Stimulated activated CD8-positive, alpha-beta memory T cell treated with anti-CD3 and anti-CD28 coated beads, Interleukin-4, amount 100 ng/mL, for 48 hours (primary cell): ENCODE data around the gene WNT5B.
A peak's percentile ranks its signal among the peaks of the same experiment; 100 is the strongest.

ENCODE experiments used
- DNase-seq: peaks from one replicate; pipeline ENCODE4 v3.0.0-alpha.2; 2020

WNT5B gene

GRCh38 chr12:1630827-1631591, 2.0 kb downstream of the WNT5B start:
- no peak for DNase-seq

- DNase-seq, result no peak
Measured at GRCh38 chr12:1632702-1633101, 3.7 kb downstream of the WNT5B start.

- no peak for DNase-seq
Measured at GRCh38 chr12:1633459-1633858, 4.4 kb downstream of the WNT5B start.

GRCh38 chr12:1634149-1634548, 5.1 kb downstream of the WNT5B start:
- DNase-seq, result no peak

- DNase-seq, result peak; percentile 79
Measured at GRCh38 chr12:1634590-1635191, 5.7 kb downstream of the WNT5B start.

- no peak for DNase-seq
Measured at GRCh38 chr12:1635301-1636095, 6.5 kb downstream of the WNT5B start.

GRCh38 chr12:1638203-1638602, 9.2 kb downstream of the WNT5B start:
- no peak for DNase-seq

GRCh38 chr12:1639538-1639937, 10.5 kb downstream of the WNT5B start:
- no peak for DNase-seq

- no peak for DNase-seq
Measured at GRCh38 chr12:1640328-1641234, 11.6 kb downstream of the WNT5B start.

- no peak for DNase-seq
Measured at GRCh38 chr12:1642513-1642912, 13.5 kb downstream of the WNT5B start.

- DNase-seq, result no peak
Measured at GRCh38 chr12:1643043-1643442, 14.0 kb downstream of the WNT5B start.

- no peak for DNase-seq
Measured at GRCh38 chr12:1643905-1644533, 15.0 kb downstream of the WNT5B start.

- DNase-seq, result no peak
Measured at GRCh38 chr12:1644534-1645438, 15.8 kb downstream of the WNT5B start.

GRCh38 chr12:1645819-1646218, 16.8 kb downstream of the WNT5B start:
- no peak for DNase-seq

GRCh38 chr12:1646569-1647284, 17.7 kb downstream of the WNT5B start:
- DNase-seq, result no peak

GRCh38 chr12:1647285-1647669, 18.2 kb downstream of the WNT5B start:
- no peak for DNase-seq

- no peak for DNase-seq
Measured at GRCh38 chr12:1650260-1650977, 21.4 kb downstream of the WNT5B start.

- no peak for DNase-seq
Measured at GRCh38 chr12:1650978-1651361, 21.9 kb downstream of the WNT5B start.

- DNase-seq, result no peak
Measured at GRCh38 chr12:1651946-1652345, 22.9 kb downstream of the WNT5B start.

- DNase-seq, result no peak
Measured at GRCh38 chr12:1655225-1655788, 26.3 kb downstream of the WNT5B start.
